HEK293T (cell line): ENCODE results near the gene ASAP2.
A peak's percentile ranks its signal among the peaks of the same experiment; 100 is the strongest.

Experiments used
- CTCF ChIA-PET: fragments of 350-600 bp; formaldehyde crosslinking; extraction: SDS; loops from one replicate; lab custom pipeline; 2021; ENCODE audit warnings: antibody characterized with exemption, inconsistent platforms; lab: Yijun Ruan, JAX
- POLR2A ChIA-PET: fragments of 350-600 bp; formaldehyde crosslinking; extraction: SDS; loops from one replicate; lab custom pipeline; 2020; ENCODE audit warnings: antibody characterized with exemption, inconsistent platforms; lab: Yijun Ruan, JAX
- DNase-seq: peaks from one replicate; pipeline ENCODE4 v3.0.0; 2012; ENCODE audit warnings: mixed read lengths; ENCODE audit errors: extremely low spot score
- ARNT ChIP-seq: fragments of 450-650 bp; IDR thresholded peaks from 2 replicates; pipeline ENCODE4 v1.6.1; 2017; ENCODE audit warnings: mild to moderate bottlenecking
- BHLHE40 ChIP-seq: fragments of 450-650 bp; IDR thresholded peaks from 2 replicates; pipeline ENCODE4 v1.6.1; 2016; ENCODE audit warnings: mild to moderate bottlenecking, moderate library complexity, borderline replicate concordance
- CTBP1 ChIP-seq: fragments of 450-650 bp; IDR thresholded peaks from 2 replicates; pipeline ENCODE4 v1.6.1; 2016; ENCODE audit warnings: borderline replicate concordance
- ELF4 ChIP-seq: fragments of 450-650 bp; IDR thresholded peaks from 2 replicates; pipeline ENCODE4 v1.6.1; 2017; ENCODE audit warnings: antibody characterized with exemption
- FOXA1 ChIP-seq: fragments of 450-650 bp; IDR thresholded peaks from 2 replicates; pipeline ENCODE4 v1.6.1; 2016; ENCODE audit warnings: mild to moderate bottlenecking
- FOXK2 ChIP-seq: fragments of 450-650 bp; IDR thresholded peaks from 2 replicates; pipeline ENCODE4 v1.6.1; 2016; ENCODE audit warnings: mild to moderate bottlenecking
- FOXM1 ChIP-seq: fragments of 450-650 bp; IDR thresholded peaks from 2 replicates; pipeline ENCODE4 v1.6.1; 2017; ENCODE audit warnings: mild to moderate bottlenecking, borderline replicate concordance
- HDGF ChIP-seq: fragments of 450-650 bp; IDR thresholded peaks from 2 replicates; pipeline ENCODE4 v1.6.1; 2017; ENCODE audit warnings: antibody characterized with exemption, borderline replicate concordance
- L3MBTL2 ChIP-seq: fragments of 450-650 bp; conservative IDR thresholded peaks from 2 replicates; pipeline ENCODE4 v1.6.1; 2016; ENCODE audit warnings: mild to moderate bottlenecking
- LEF1 ChIP-seq: fragments of 450-650 bp; IDR thresholded peaks from 2 replicates; pipeline ENCODE4 v1.6.1; 2017; ENCODE audit warnings: mild to moderate bottlenecking, borderline replicate concordance
- NFRKB ChIP-seq: fragments of 450-650 bp; IDR thresholded peaks from 2 replicates; pipeline ENCODE4 v1.6.1; 2016; ENCODE audit warnings: mild to moderate bottlenecking, moderate library complexity
- PKNOX1 ChIP-seq: fragments of 450-650 bp; IDR thresholded peaks from 2 replicates; pipeline ENCODE4 v1.6.1; 2016
- SP1 ChIP-seq: fragments of 450-650 bp; IDR thresholded peaks from 2 replicates; pipeline ENCODE4 v1.6.1; 2017
- SUZ12 ChIP-seq: fragments of 450-650 bp; IDR thresholded peaks from 2 replicates; pipeline ENCODE4 v1.6.1; 2016; ENCODE audit warnings: mild to moderate bottlenecking
- TARDBP ChIP-seq: fragments of 450-650 bp; IDR thresholded peaks from 2 replicates; pipeline ENCODE4 v1.6.1; 2016
- ZNF384 ChIP-seq: fragments of 450-650 bp; IDR thresholded peaks from 2 replicates; pipeline ENCODE4 v1.6.1; 2016

Gene ASAP2

GRCh38 chr2:9336576-9337314, 130.1 kb downstream of the ASAP2 start:
- CTCF ChIA-PET = interaction anchor here (0.5 kb wide), 1 partner anchor 250 kb away, joined by 3 read pairs; no protein-coding TSS in a partner anchor
- TF ChIP-seq LEF1 (no peak), BHLHE40 (no peak)
- peak; percentile 72 for DNase-seq
- POLR2A ChIA-PET = no interaction called here

- POLR2A ChIA-PET = no interaction called here
- TF ChIP-seq TARDBP (no peak), SUZ12 (no peak), ARNT (no peak), CTBP1 (no peak)
- CTCF ChIA-PET = interaction anchor here (0.6 kb wide), 1 partner anchor 711 kb away, joined by 5 read pairs; no protein-coding TSS in a partner anchor
- no peak for DNase-seq
Observed at GRCh38 chr2:9337901-9338300, 131.3 kb downstream of the ASAP2 start.

GRCh38 chr2:9341337-9341887, 134.8 kb downstream of the ASAP2 start:
- ChIA-PET CTCF (interaction anchor here (0.6 kb wide), 1 partner anchor 41 kb away, joined by 3 read pairs; no protein-coding TSS in a partner anchor), POLR2A (no interaction called here)
- TF ChIP-seq BHLHE40 (no peak), CTBP1 (no peak), ELF4 (no peak), SP1 (no peak), ZNF384 (no peak), FOXK2 (no peak), FOXA1 (no peak), L3MBTL2 (no peak), SUZ12 (no peak), PKNOX1 (no peak), TARDBP (no peak), ARNT (no peak)
- no peak for DNase-seq

GRCh38 chr2:9342659-9343058, 136.0 kb downstream of the ASAP2 start:
- TF ChIP-seq CTBP1 = no peak
- TF ChIP-seq ZNF384 = no peak
- CTCF ChIA-PET = no interaction called here
- DNase-seq = no peak
- POLR2A ChIA-PET = no interaction called here

GRCh38 chr2:9343524-9343923, 136.9 kb downstream of the ASAP2 start:
- ChIA-PET POLR2A (no interaction called here), CTCF (no interaction called here)
- no peak for DNase-seq
- TF ChIP-seq NFRKB (no peak), ELF4 (no peak), CTBP1 (no peak), BHLHE40 (no peak), L3MBTL2 (no peak), ZNF384 (no peak)

GRCh38 chr2:9344434-9344833, 137.8 kb downstream of the ASAP2 start:
- POLR2A ChIA-PET = no interaction called here
- TF ChIP-seq CTBP1 (no peak), FOXM1 (no peak), SP1 (no peak), ELF4 (no peak), FOXA1 (no peak), L3MBTL2 (no peak), HDGF (no peak)
- no peak for DNase-seq

GRCh38 chr2:9345343-9345742, 138.7 kb downstream of the ASAP2 start:
- TF ChIP-seq FOXK2 (no peak), FOXA1 (no peak), PKNOX1 (no peak), ARNT (no peak), TARDBP (no peak), BHLHE40 (no peak), L3MBTL2 (no peak), ELF4 (no peak), CTBP1 (no peak), HDGF (no peak), FOXM1 (no peak), LEF1 (no peak), SP1 (no peak), SUZ12 (no peak), NFRKB (no peak), ZNF384 (no peak)
- CTCF ChIA-PET = interaction anchor here (0.5 to 0.8 kb wide), 2 partner anchors 8 to 73 kb away, joined by 3 to 5 read pairs; no protein-coding TSS in a partner anchor
- POLR2A ChIA-PET = no interaction called here
- DNase-seq = no peak

More at GRCh38 chr2:9344434-9344833, 137.8 kb downstream of the ASAP2 start:
- CTCF ChIA-PET = no interaction called here
